Heart right ventricle (tissue), 16 donors: ENCODE results near the gene HMCN2. TPM values are rescaled to one million over a fixed set of nuclear protein-coding genes. Genes with fewer than 3 reads are reported as not detected.

Experiments used
- ATAC-seq, 8 donors: fragments of 200-7000 bp; cut with Tn5 transposase; one replicate each; pipeline ENCODE4 v1.9.1; 2020; ENCODE audit warnings: mild to moderate bottlenecking in 8 of 8, moderate library complexity in 8 of 8, moderate number of reproducible peaks in 1 of 8
- DNase-seq, 2 donors: peaks; one replicate each; pipeline ENCODE4 v3.0.0-alpha.2; 2020
- H3K27ac ChIP-seq, 10 donors: fragments of 200-600 bp; sonication (generic) in 2 of 10; one replicate each; pipeline versions ENCODE4 v1.5.0 to v1.8.0; 2020 to 2022; ENCODE audit warnings: mild to moderate bottlenecking in 3 of 10
- H3K27me3 ChIP-seq, 7 donors: fragments of 200-600 bp; one replicate each; pipeline ENCODE4 v1.8.0; 2021 to 2022; ENCODE audit warnings: mild to moderate bottlenecking in 2 of 7
- H3K36me3 ChIP-seq, 9 donors: fragments of 200-600 bp; sonication (generic) in 1 of 9; one replicate each; pipeline versions ENCODE4 v1.5.0 to v1.8.0; 2020 to 2022; ENCODE audit warnings: mild to moderate bottlenecking in 2 of 9
- H3K4me1 ChIP-seq, 9 donors: fragments of 200-600 bp; sonication (generic) in 1 of 9; one replicate each; pipeline versions ENCODE4 v1.5.0 to v1.8.0; 2020 to 2022; ENCODE audit warnings: mild to moderate bottlenecking in 4 of 9
- H3K4me3 ChIP-seq, 10 donors: fragments of 200-600 bp; sonication (generic) in 2 of 10; one replicate each; pipeline versions ENCODE4 v1.5.0 to v1.8.0; 2020 to 2022; ENCODE audit warnings: mild to moderate bottlenecking in 7 of 10, moderate library complexity in 2 of 10
- H3K9me3 ChIP-seq, 11 donors: fragments of 200-600 bp in 10 of 11; sonication (generic) in 2 of 11; one replicate each; pipeline versions ENCODE4 v1.5.0 to v1.8.0; 2013 to 2022; ENCODE audit warnings: mild to moderate bottlenecking in 2 of 11, control low read depth in 1 of 11, moderate library complexity in 1 of 11
- CTCF ChIP-seq, 9 donors: fragments of 200-600 bp; sonication (generic) in 2 of 9; IDR thresholded peaks; one replicate each; pipeline versions ENCODE4 v1.5.0 to v1.8.0; 2021 to 2022; ENCODE audit warnings: antibody characterized with exemption in 9 of 9, mild to moderate bottlenecking in 5 of 9, moderate library complexity in 1 of 9
- WGBS, 2 donors: extraction: QIAGEN DNeasy Blood & Tissue Kit; methylation state at CpG; one replicate each; pipeline ENCODE4 v1.1.7; 2013; ENCODE audit warnings: inconsistent platforms in 1 of 2; 5-methylcytosine and 5-hydroxymethylcytosine counted together
- intact Hi-C, 10 donors: fragments of 100-400 bp; cut with DNase I; formaldehyde crosslinking; loops; one replicate each; pipeline versions ENCODE4 v1.11.1 to v1.14.2; 2022
- polyA plus RNA-seq, 2 donors: library from polyadenylated mRNA; stranded (reverse); fragments of 200-250 nt; gene quantifications; one replicate each; pipeline ENCODE4 v1.2.3, GENCODE V29; 2013
- total RNA-seq, 10 donors: library from RNA; stranded (reverse); fragmentation: NEBNext Ultra II Directional in 3 of 10; extraction: Animal tissue kit (Norgen Biotek cat#: 25700) in 3 of 10; gene quantifications; one replicate each; pipeline versions ENCODE4 v1.2.1 to v1.2.4, GENCODE V29; 2021 to 2023
- donor health status: Arrhythmogenic right ventricular cardiomyopathy.
- donor health status: ischemic (EF 13 %, LVEDD 7.1; RV severe dilation, severe dysfunction).
- donor health status: healthy with polysubstance abuse.
- donor health status: DM: no; HTN: yes; CAD: no.
- donor health status: DM: no; HTN: no; CAD: no.
- donor health status: ischemic (EF 25% LVEDD 6.9; RV normal size, moderate dysfunction).
- donor health status: ischemic (EF 25% LVEDD 5.7; RV mildly dilated, moderate dysfunction).
- donor health status: healthy.
- donor health status: DM: yes; HTN: yes; CAD: no.
- donor health status: Ischemic cardiomyopathy.
- donor health status: ischemic (EF 35%, LVEDD 5.7; RV mildly dilated, moderate dysfunction).
- donor health status: nonischemic (EF 11% LVEDD 7.7; RV severe dilation, severe dysfunction).
- donor health status: DM: yes; HTN: yes; CAD: no.
- donor health status: PGD.
- donor health status: ischemic (EF 29% LVEDD 5.4; RV normal size, mild dysfunction).
- donor health status: nonischemic (EF 23%, LVEDD 6.1; RV moderate dilation, normal function).

Gene HMCN2
- total and polyA plus RNA-seq, 12 donors, result 2.6 to 10.2 (median 4.9) TPM

DNA sequence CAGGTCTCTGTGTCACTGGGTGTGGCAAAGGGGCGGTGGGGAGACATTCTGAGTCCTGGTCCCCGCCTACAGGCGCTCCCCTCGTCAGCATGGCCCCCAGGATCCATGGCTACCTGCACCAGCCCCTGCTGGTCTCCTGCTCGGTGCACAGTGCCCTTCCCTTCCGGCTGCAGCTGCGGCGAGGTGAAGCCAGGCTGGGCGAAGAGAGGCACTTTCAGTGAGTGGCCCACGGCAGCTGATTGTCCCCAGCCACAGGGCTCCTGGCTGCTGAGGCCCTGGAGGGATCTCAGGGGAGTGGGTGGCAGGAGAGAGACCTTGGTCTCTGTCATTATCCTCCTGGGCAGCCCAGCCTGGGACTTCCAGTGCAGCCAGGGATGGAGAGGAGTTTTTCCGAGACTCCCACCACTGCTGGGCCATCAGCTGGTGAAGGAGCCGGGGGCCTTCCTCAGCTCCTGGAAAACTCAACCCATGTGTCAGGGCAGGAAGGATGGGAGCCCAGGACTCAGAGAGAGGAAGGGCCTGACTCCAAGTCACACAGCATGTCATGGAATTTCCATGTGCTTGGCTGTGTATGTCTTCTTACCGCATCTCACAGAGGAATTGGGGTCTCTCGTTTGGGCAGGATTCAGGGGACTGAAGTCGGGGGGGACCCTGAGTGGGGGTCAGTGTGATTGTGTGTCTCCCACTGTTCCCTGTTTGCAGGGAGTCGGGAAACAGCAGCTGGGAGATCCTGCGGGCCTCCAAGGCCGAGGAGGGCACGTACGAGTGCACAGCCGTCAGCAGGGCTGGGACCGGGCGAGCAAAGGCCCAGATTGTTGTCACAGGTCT, 37.4 kb downstream of the HMCN2 start:
- Histone ChIP-seq H3K27me3 (peaks cover 0 to 3% (median 0%) of the 10 kb centered on the region in 7 donors), H3K27ac (peak overlapping the region in 5 of 10 donors; percentile 43 to 82 (median 76)), H3K4me1 (peaks cover 0 to 39% (median 6%) of the 10 kb centered on the region in 9 donors), H3K36me3 (peaks cover 0 to 20% (median 0%) of the 10 kb centered on the region in 9 donors), H3K9me3 (no peaks in the 10 kb centered on the region), H3K4me3 (no peak overlapping the region)
- intact Hi-C loops, result no loop called here
- ATAC-seq, result no peak
- 89 to 90% methylated on average over 23 of the region's 23 CpGs for WGBS, 2 donors
- no peak for DNase-seq
- no peak for TF ChIP-seq CTCF (IDR thresholded peaks at IDR 0.05)

- Histone ChIP-seq H3K27me3 (no peaks in the 10 kb centered on the region), H3K27ac (peak overlapping the region in 4 of 10 donors; percentile 39 to 82 (median 60)), H3K36me3 (peaks cover 0 to 25% (median 0%) of the 10 kb centered on the region in 9 donors), H3K4me1 (peaks cover 0 to 42% (median 6%) of the 10 kb centered on the region in 9 donors), H3K9me3 (no peaks in the 10 kb centered on the region), H3K4me3 (no peak overlapping the region)
- ATAC-seq (no peak), DNase-seq (no peak)
- TF ChIP-seq CTCF (IDR thresholded peaks at IDR 0.05), result no peak
- whole genome bisulfite sequencing, 2 donors, result 82 to 87% methylated on average over 17 of the region's 17 CpGs
- intact Hi-C loops, result no loop called here
Measured at GRCh38 chr9:130303613-130304055, 38.1 kb downstream of the HMCN2 start.

DNA sequence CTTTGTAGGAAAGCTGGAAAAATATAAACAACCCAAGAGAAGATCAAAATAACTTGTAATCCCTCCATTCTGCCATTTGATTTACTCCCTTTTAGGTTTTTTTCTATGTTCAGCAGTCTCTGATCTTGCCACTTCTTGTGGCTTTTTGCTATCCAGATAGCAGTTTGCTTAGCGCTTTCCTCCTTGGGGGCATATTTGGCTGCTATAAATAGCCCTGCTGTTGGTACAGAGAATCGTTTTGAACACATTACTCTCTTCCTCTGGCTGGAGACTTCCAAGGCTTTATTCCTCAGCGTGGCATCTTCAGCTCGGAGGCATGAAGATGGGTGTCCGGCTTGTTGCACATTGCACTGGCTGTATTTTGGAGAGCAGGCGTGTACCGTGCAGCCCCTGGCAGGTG, 38.6 kb downstream of the HMCN2 start:
- intact Hi-C loops, result no loop called here
- no peak overlapping the region for H3K4me3 ChIP-seq
- no peak for TF ChIP-seq CTCF (IDR thresholded peaks at IDR 0.05)
- H3K4me1 ChIP-seq, result peaks cover 0 to 42% (median 6%) of the 10 kb centered on the region in 9 donors
- WGBS, 2 donors, result 65 to 69% methylated on average over 7 of the region's 7 CpGs
- no peaks in the 10 kb centered on the region for H3K9me3 ChIP-seq
- H3K27me3 ChIP-seq, result no peaks in the 10 kb centered on the region
- no peak for DNase-seq
- peaks cover 0 to 25% (median 0%) of the 10 kb centered on the region in 9 donors for H3K36me3 ChIP-seq
- ATAC-seq, result no peak
- H3K27ac ChIP-seq, result peak overlapping the region in 3 of 10 donors; percentile 39 to 82 (median 43)

DNA sequence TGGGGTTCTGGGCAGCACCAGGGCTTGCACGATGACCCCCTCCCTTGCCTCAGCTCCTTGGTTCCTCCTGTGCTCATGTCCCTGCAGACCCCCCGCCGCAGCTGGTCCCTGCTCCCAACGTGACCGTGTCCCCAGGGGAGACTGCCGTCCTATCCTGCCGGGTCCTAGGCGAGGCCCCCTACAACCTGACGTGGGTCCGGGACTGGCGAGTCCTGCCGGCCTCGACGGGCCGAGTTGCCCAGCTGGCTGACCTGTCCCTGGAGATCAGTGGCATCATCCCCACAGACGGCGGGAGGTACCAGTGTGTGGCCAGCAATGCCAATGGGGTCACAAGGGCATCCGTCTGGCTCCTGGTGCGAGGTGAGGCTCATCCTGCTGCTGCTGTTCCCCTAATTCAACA, 39.1 kb downstream of the HMCN2 start:
- H3K4me1 ChIP-seq, result peaks cover 0 to 42% (median 6%) of the 10 kb centered on the region in 9 donors
- WGBS, 2 donors, result 86 to 89% methylated on average over 19 of the region's 19 CpGs
- no peak for ATAC-seq
- intact Hi-C loops, result no loop called here
- H3K27ac ChIP-seq, result peak overlapping the region in 4 of 10 donors; percentile 22 to 65 (median 52)
- no peak for DNase-seq
- H3K36me3 ChIP-seq, result peaks cover 0 to 25% (median 0%) of the 10 kb centered on the region in 9 donors
- no peaks in the 10 kb centered on the region for H3K9me3 ChIP-seq
- no peak for TF ChIP-seq CTCF (IDR thresholded peaks at IDR 0.05)
- no peaks in the 10 kb centered on the region for H3K27me3 ChIP-seq
- H3K4me3 ChIP-seq, result no peak overlapping the region
